ENCODE data around the gene CALCOCO2.
A peak's percentile ranks its signal among the peaks of the same experiment; 100 is the strongest.
"Not testable (repeated sequence)": the region's sequence is repeated elsewhere in the genome, so short reads cannot be mapped to it uniquely, and the experiment has no call there.

CALCOCO2 gene

GRCh38 chr17:48830840-48831548 is at the start of gene CALCOCO2:
Gene CALCOCO2 (plus strand): TSS chr17:48831035. CDS start chr17:48841708, 10,673 bp downstream.
- H3K4me1 Mint-ChIP-seq (ENCODE audit: low read depth), result peaks cover 66% of the 10 kb centered on the region
- no peaks in the 10 kb centered on the region for H3K36me3 Mint-ChIP-seq (ENCODE audit: low read depth)
- peak within 1 kb of the TSS; percentile 97 for H3K4me3 Mint-ChIP-seq
- no peaks in the 10 kb centered on the region for H3K9me3 Mint-ChIP-seq
- H3K27me3 Mint-ChIP-seq, result no peaks in the 10 kb centered on the region
- peak within 1 kb of the TSS; percentile 97 for H3K27ac Mint-ChIP-seq

- H3K36me3 Mint-ChIP-seq (ENCODE audit: low read depth), result no peaks in the 10 kb centered on the region
- H3K4me3 Mint-ChIP-seq, result no peak overlapping the region
- H3K27ac Mint-ChIP-seq, result no peak overlapping the region
- peaks cover 29% of the 10 kb centered on the region for H3K27me3 Mint-ChIP-seq
- H3K9me3 Mint-ChIP-seq, result no peaks in the 10 kb centered on the region
- H3K4me1 Mint-ChIP-seq (ENCODE audit: low read depth), result peaks cover 16% of the 10 kb centered on the region
Measured at GRCh38 chr17:48787828-48788227, 43.0 kb upstream of the CALCOCO2 start.

GRCh38 chr17:48790607-48791127 is 40.2 kb upstream of the CALCOCO2 start:
- H3K9me3 Mint-ChIP-seq, result no peaks in the 10 kb centered on the region
- H3K4me3 Mint-ChIP-seq, result no peak overlapping the region
- H3K36me3 Mint-ChIP-seq (ENCODE audit: low read depth), result no peaks in the 10 kb centered on the region
- peaks cover 18% of the 10 kb centered on the region for H3K4me1 Mint-ChIP-seq (ENCODE audit: low read depth)
- H3K27ac Mint-ChIP-seq, result no peak overlapping the region
- peaks cover 40% of the 10 kb centered on the region for H3K27me3 Mint-ChIP-seq

GRCh38 chr17:48791128-48792032 is 39.5 kb upstream of the CALCOCO2 start:
- Mint-ChIP-seq H3K27me3 (peaks cover 42% of the 10 kb centered on the region), H3K4me1 (ENCODE audit: low read depth) (peaks cover 18% of the 10 kb centered on the region), H3K27ac (peak overlapping the region; percentile 34), H3K36me3 (ENCODE audit: low read depth) (no peaks in the 10 kb centered on the region), H3K4me3 (no peak overlapping the region), H3K9me3 (no peaks in the 10 kb centered on the region)

- Mint-ChIP-seq H3K4me3 (no peak overlapping the region), H3K27ac (no peak overlapping the region), H3K4me1 (ENCODE audit: low read depth) (peaks cover 18% of the 10 kb centered on the region), H3K27me3 (peaks cover 42% of the 10 kb centered on the region), H3K36me3 (ENCODE audit: low read depth) (no peaks in the 10 kb centered on the region), H3K9me3 (no peaks in the 10 kb centered on the region)
Measured at GRCh38 chr17:48792033-48792798, 38.6 kb upstream of the CALCOCO2 start.

- Mint-ChIP-seq H3K4me1 (ENCODE audit: low read depth) (peaks cover 18% of the 10 kb centered on the region), H3K36me3 (ENCODE audit: low read depth) (no peaks in the 10 kb centered on the region), H3K27ac (no peak overlapping the region), H3K27me3 (peaks cover 43% of the 10 kb centered on the region), H3K4me3 (no peak overlapping the region), H3K9me3 (no peaks in the 10 kb centered on the region)
Measured at GRCh38 chr17:48795444-48796162, 35.2 kb upstream of the CALCOCO2 start.

- H3K4me3 Mint-ChIP-seq; H3K27ac Mint-ChIP-seq; H3K9me3 Mint-ChIP-seq; H3K36me3 Mint-ChIP-seq (ENCODE audit: low read depth): not testable (repeated sequence)
- H3K27me3 Mint-ChIP-seq, result peaks cover 43% of the 10 kb centered on the region
- peaks cover 15% of the 10 kb centered on the region for H3K4me1 Mint-ChIP-seq (ENCODE audit: low read depth)
Measured at GRCh38 chr17:48796163-48796522, 34.7 kb upstream of the CALCOCO2 start.

- Mint-ChIP-seq H3K9me3 (no peaks in the 10 kb centered on the region), H3K36me3 (ENCODE audit: low read depth) (no peaks in the 10 kb centered on the region), H3K4me1 (ENCODE audit: low read depth) (no peaks in the 10 kb centered on the region), H3K4me3 (no peak overlapping the region), H3K27ac (no peak overlapping the region), H3K27me3 (peaks cover 30% of the 10 kb centered on the region)
Measured at GRCh38 chr17:48799069-48799723, 31.6 kb upstream of the CALCOCO2 start.

GRCh38 chr17:48800626-48801217 is 30.1 kb upstream of the CALCOCO2 start:
- Mint-ChIP-seq H3K27me3 (peaks cover 22% of the 10 kb centered on the region), H3K9me3 (no peaks in the 10 kb centered on the region), H3K27ac (no peak overlapping the region), H3K4me3 (no peak overlapping the region), H3K4me1 (ENCODE audit: low read depth) (no peaks in the 10 kb centered on the region), H3K36me3 (ENCODE audit: low read depth) (no peaks in the 10 kb centered on the region)

- no peaks in the 10 kb centered on the region for H3K9me3 Mint-ChIP-seq
- no peak overlapping the region for H3K4me3 Mint-ChIP-seq
- H3K4me1 Mint-ChIP-seq (ENCODE audit: low read depth), result no peaks in the 10 kb centered on the region
- no peak overlapping the region for H3K27ac Mint-ChIP-seq
- peaks cover 9% of the 10 kb centered on the region for H3K27me3 Mint-ChIP-seq
- no peaks in the 10 kb centered on the region for H3K36me3 Mint-ChIP-seq (ENCODE audit: low read depth)
Measured at GRCh38 chr17:48804936-48805411, 25.9 kb upstream of the CALCOCO2 start.

GRCh38 chr17:48809182-48809581 is 21.7 kb upstream of the CALCOCO2 start:
- Mint-ChIP-seq H3K9me3 (no peaks in the 10 kb centered on the region), H3K27me3 (peaks cover 14% of the 10 kb centered on the region), H3K4me3 (no peak overlapping the region), H3K27ac (no peak overlapping the region), H3K4me1 (ENCODE audit: low read depth) (no peaks in the 10 kb centered on the region), H3K36me3 (ENCODE audit: low read depth) (no peaks in the 10 kb centered on the region)

GRCh38 chr17:48812001-48812400 is 18.8 kb upstream of the CALCOCO2 start:
- no peaks in the 10 kb centered on the region for H3K9me3 Mint-ChIP-seq
- peaks cover 36% of the 10 kb centered on the region for H3K27me3 Mint-ChIP-seq
- H3K27ac Mint-ChIP-seq, result no peak overlapping the region
- H3K4me1 Mint-ChIP-seq (ENCODE audit: low read depth), result peaks cover 16% of the 10 kb centered on the region
- no peak overlapping the region for H3K4me3 Mint-ChIP-seq
- no peaks in the 10 kb centered on the region for H3K36me3 Mint-ChIP-seq (ENCODE audit: low read depth)

GRCh38 chr17:48814504-48814903 is 16.3 kb upstream of the CALCOCO2 start:
- peaks cover 54% of the 10 kb centered on the region for H3K27me3 Mint-ChIP-seq

More at GRCh38 chr17:48814504-48814903, 16.3 kb upstream of the CALCOCO2 start:
- H3K4me1 Mint-ChIP-seq (ENCODE audit: low read depth), result peaks cover 21% of the 10 kb centered on the region
- H3K36me3 Mint-ChIP-seq (ENCODE audit: low read depth), result no peaks in the 10 kb centered on the region
- no peak overlapping the region for H3K4me3 Mint-ChIP-seq
- H3K9me3 Mint-ChIP-seq, result no peaks in the 10 kb centered on the region
- H3K27ac Mint-ChIP-seq, result no peak overlapping the region

All from stimulated activated naive CD8-positive, alpha-beta T cell treated with anti-CD3 and anti-CD28 coated beads, Interleukin-15, Interleukin-2, amounts not matched to agents 100 ng/mL and 50 ng/mL, for 24 hours (primary cell).